Prostate gland (tissue), 2 donors: ENCODE results near the gene RNF141.

Experiments
- POLR2A ChIP-seq: fragments of 450-650 bp; IDR thresholded peaks from one replicate; pipeline ENCODE4 v1.6.1; 2016; ENCODE audit warnings: antibody characterized with exemption, mild to moderate bottlenecking
- TF ChIP-seq, protein P1 (sequence below), 4 experiments: fragments of 200-600 bp in 2 of 4; fragments of 450-650 bp in 2 of 4; sonication (generic) in 2 of 4; IDR thresholded peaks; 1 replicate in 3 of 4; 2 replicates in 1 of 4; pipeline ENCODE4 v1.5.1; 2016 to 2019; ENCODE audit warnings: antibody characterized with exemption in 4 of 4, mild to moderate bottlenecking in 2 of 4, moderate library complexity in 2 of 4

- TF ChIP-seq, protein P1, sequence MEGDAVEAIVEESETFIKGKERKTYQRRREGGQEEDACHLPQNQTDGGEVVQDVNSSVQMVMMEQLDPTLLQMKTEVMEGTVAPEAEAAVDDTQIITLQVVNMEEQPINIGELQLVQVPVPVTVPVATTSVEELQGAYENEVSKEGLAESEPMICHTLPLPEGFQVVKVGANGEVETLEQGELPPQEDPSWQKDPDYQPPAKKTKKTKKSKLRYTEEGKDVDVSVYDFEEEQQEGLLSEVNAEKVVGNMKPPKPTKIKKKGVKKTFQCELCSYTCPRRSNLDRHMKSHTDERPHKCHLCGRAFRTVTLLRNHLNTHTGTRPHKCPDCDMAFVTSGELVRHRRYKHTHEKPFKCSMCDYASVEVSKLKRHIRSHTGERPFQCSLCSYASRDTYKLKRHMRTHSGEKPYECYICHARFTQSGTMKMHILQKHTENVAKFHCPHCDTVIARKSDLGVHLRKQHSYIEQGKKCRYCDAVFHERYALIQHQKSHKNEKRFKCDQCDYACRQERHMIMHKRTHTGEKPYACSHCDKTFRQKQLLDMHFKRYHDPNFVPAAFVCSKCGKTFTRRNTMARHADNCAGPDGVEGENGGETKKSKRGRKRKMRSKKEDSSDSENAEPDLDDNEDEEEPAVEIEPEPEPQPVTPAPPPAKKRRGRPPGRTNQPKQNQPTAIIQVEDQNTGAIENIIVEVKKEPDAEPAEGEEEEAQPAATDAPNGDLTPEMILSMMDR (IDR thresholded peaks at IDR 0.05), result peak in 3 of 4 experiments; percentile 14 to 45 (median 39)
- TF ChIP-seq POLR2A, result no peak
Observed at GRCh38 chr11:10564696-10565318, 23.8 kb upstream of the RNF141 start.
